MCF 10A (cell line): ENCODE measurements around the gene TF. TPM values are rescaled to one million over a fixed set of nuclear protein-coding genes. Genes with fewer than 3 reads are reported as not detected.

Experiments used
- BruUV-seq: library from RNA; stranded (reverse); fragments of 400-500 nt; replicated peaks from 2 replicates; lab custom pipeline; 2021; lab: Mats Ljungman, UMichigan
- CTCF ChIA-PET: fragments of 300-600 bp; sonication (Branson Sonifier 250); formaldehyde crosslinking; extraction: SDS; loops from one replicate; lab custom pipeline; 2021; ENCODE audit warnings: antibody characterized with exemption, inconsistent platforms; lab: Yijun Ruan, JAX
- POLR2A ChIA-PET: fragments of 300-600, 350-650 bp; sonication (Branson Sonifier 250); formaldehyde crosslinking; extraction: SDS; loops from one replicate; lab custom pipeline; 2020; ENCODE audit warnings: antibody characterized with exemption, inconsistent platforms; lab: Yijun Ruan, JAX
- DNase-seq: peaks from one replicate; pipeline ENCODE4 v3.0.0-alpha.2; 2018; ENCODE audit not compliant: unreplicated experiment
- H3K27ac Mint-ChIP-seq: one replicate; pipeline ENCODE4 v1.8.0; 2022; ENCODE audit warnings: mild to moderate bottlenecking, low read depth, mixed read lengths; ENCODE audit not compliant: unreplicated experiment
- H3K27me3 Mint-ChIP-seq: one replicate; pipeline ENCODE4 v1.8.0; 2022; ENCODE audit warnings: mixed read lengths; ENCODE audit not compliant: insufficient read depth, unreplicated experiment
- H3K36me3 Mint-ChIP-seq: one replicate; pipeline ENCODE4 v1.8.0; 2022; ENCODE audit warnings: mild to moderate bottlenecking, moderate library complexity, mixed read lengths; ENCODE audit not compliant: insufficient read depth, unreplicated experiment
- H3K4me1 Mint-ChIP-seq: one replicate; pipeline ENCODE4 v1.8.0; 2022; ENCODE audit warnings: mixed read lengths; ENCODE audit not compliant: insufficient read depth, unreplicated experiment
- H3K4me3 Mint-ChIP-seq: one replicate; pipeline ENCODE4 v1.8.0; 2022; ENCODE audit warnings: mild to moderate bottlenecking, moderate library complexity, mixed read lengths; ENCODE audit not compliant: unreplicated experiment
- H3K9me3 Mint-ChIP-seq: one replicate; pipeline ENCODE4 v1.8.0; 2022; ENCODE audit warnings: mixed read lengths; ENCODE audit not compliant: unreplicated experiment
- CTCF ChIP-seq: fragments of 200-600 bp; IDR thresholded peaks from one replicate; pipeline ENCODE4 v1.8.0; 2022; ENCODE audit warnings: antibody characterized with exemption, mild to moderate bottlenecking; ENCODE audit not compliant: unreplicated experiment
- intact Hi-C: fragments of 100-400 bp; cut with micrococcal nuclease; formaldehyde crosslinking; loops from 2 replicates; pipeline ENCODE4 v1.14.1; 2022
- total RNA-seq: library from RNA; stranded (reverse); gene quantifications from 2 replicates; pipeline ENCODE4 v1.2.3, GENCODE V29; 2022

TF gene
- total RNA-seq, 1 experiment from 2014 or later = 0.19 TPM

- no peaks in the 10 kb centered on the region for H3K9me3 Mint-ChIP-seq
- H3K4me1 Mint-ChIP-seq = no peaks in the 10 kb centered on the region
- BruUV-seq = no TSS peak
- DNase-seq = no peak
- ChIA-PET POLR2A (interaction anchor here (1.0 kb wide), 1 partner anchor 8 kb away, joined by 3 read pairs; no protein-coding TSS in a partner anchor), CTCF (interaction anchor here (1.4 kb wide), 1 partner anchor 54 kb away, joined by 4 read pairs; no protein-coding TSS in a partner anchor)
- no peak for TF ChIP-seq CTCF
- intact Hi-C loops = no loop called here
- peaks cover 39% of the 10 kb centered on the region for H3K27me3 Mint-ChIP-seq
- H3K4me3 Mint-ChIP-seq = no peak overlapping the region
- no peaks in the 10 kb centered on the region for H3K36me3 Mint-ChIP-seq
- no peak overlapping the region for H3K27ac Mint-ChIP-seq
Observed at GRCh38 chr3:133763797-133764683, 17.8 kb downstream of the TF start.

- POLR2A ChIA-PET = no interaction called here
- Mint-ChIP-seq H3K27me3 (peaks cover 39% of the 10 kb centered on the region), H3K27ac (no peak overlapping the region), H3K9me3 (no peaks in the 10 kb centered on the region), H3K4me3 (no peak overlapping the region), H3K36me3 (no peaks in the 10 kb centered on the region), H3K4me1 (no peaks in the 10 kb centered on the region)
- intact Hi-C loops = no loop called here
- no TSS peak for BruUV-seq
- DNase-seq = no peak
- CTCF ChIA-PET = interaction anchor here (1.4 kb wide), 1 partner anchor 52 kb away, joined by 4 read pairs; no protein-coding TSS in a partner anchor
- no peak for TF ChIP-seq CTCF
Observed at GRCh38 chr3:133765256-133765655, 19.1 kb downstream of the TF start.

DNA sequence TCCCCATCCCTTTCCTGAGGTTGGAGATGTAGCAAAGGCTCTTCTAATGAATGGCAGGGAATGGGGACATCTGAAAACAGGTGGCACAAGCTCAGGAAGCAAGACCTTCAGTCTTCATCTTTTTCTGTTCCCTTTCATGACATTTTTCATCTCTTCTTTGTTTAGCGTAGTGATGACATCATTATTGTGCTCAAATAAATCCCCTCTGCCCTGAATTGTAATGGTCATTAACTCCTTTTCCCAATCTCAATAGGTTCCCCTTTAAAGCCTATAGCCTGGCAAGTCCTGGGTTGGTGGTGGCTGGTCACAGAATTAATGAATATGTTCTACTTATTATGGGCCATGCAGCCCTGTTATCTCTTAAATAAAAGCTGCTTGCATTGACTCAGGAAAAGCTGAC is 21.4 kb downstream of the TF start:
- no peak for TF ChIP-seq CTCF
- Mint-ChIP-seq H3K36me3 (no peaks in the 10 kb centered on the region), H3K9me3 (no peaks in the 10 kb centered on the region), H3K27ac (no peak overlapping the region), H3K4me3 (no peak overlapping the region), H3K27me3 (peaks cover 19% of the 10 kb centered on the region), H3K4me1 (no peaks in the 10 kb centered on the region)
- ChIA-PET CTCF (no interaction called here), POLR2A (no interaction called here)
- no peak for DNase-seq
- BruUV-seq = no TSS peak
- intact Hi-C loops = no loop called here

- Mint-ChIP-seq H3K4me1 (no peaks in the 10 kb centered on the region), H3K4me3 (no peak overlapping the region), H3K36me3 (no peaks in the 10 kb centered on the region), H3K9me3 (no peaks in the 10 kb centered on the region), H3K27ac (no peak overlapping the region), H3K27me3 (peaks cover 9% of the 10 kb centered on the region)
- TF ChIP-seq CTCF = no peak
- POLR2A ChIA-PET = interaction anchor here (0.6 kb wide), 1 partner anchor 30 kb away, joined by 3 read pairs; no protein-coding TSS in a partner anchor
- CTCF ChIA-PET = interaction anchor here (0.6 to 1.4 kb wide), 2 partner anchors 15 to 34 kb away, joined by 3 to 4 read pairs; no protein-coding TSS in a partner anchor
- DNase-seq = no peak
- intact Hi-C loops = no loop called here
- BruUV-seq = no TSS peak
Observed at GRCh38 chr3:133769536-133769935, 23.3 kb downstream of the TF start.
